Duodenal mucosa (tissue), 2 donors: Measurements from ENCODE around the gene MEGF9.

Experiments
- H3K27ac ChIP-seq: one replicate; pipeline ENCODE4 v1.7.0; 2013; ENCODE audit warnings: low read depth, low read length
- H3K27me3 ChIP-seq, 2 donors: one replicate each; pipeline ENCODE4 v1.7.0; 2013; ENCODE audit warnings: low read length in 2 of 2, control low read depth in 1 of 2; ENCODE audit not compliant: insufficient read depth in 2 of 2, control insufficient read depth in 1 of 2
- H3K36me3 ChIP-seq, 2 donors: one replicate each; pipeline ENCODE4 v1.7.0; 2013; ENCODE audit warnings: low read length in 2 of 2, control low read depth in 1 of 2; ENCODE audit not compliant: insufficient read depth in 2 of 2, control insufficient read depth in 1 of 2
- H3K4me1 ChIP-seq, 2 donors: one replicate each; pipeline ENCODE4 v1.7.0; 2013; ENCODE audit warnings: low read length in 2 of 2, control low read depth in 1 of 2; ENCODE audit not compliant: insufficient read depth in 2 of 2, control insufficient read depth in 1 of 2
- H3K4me3 ChIP-seq, 2 donors: one replicate each; pipeline ENCODE4 v1.7.0; 2013; ENCODE audit warnings: low read length in 2 of 2, low read depth in 1 of 2
- H3K9ac ChIP-seq, 2 donors: one replicate each; pipeline ENCODE4 v1.7.0; 2013; ENCODE audit warnings: low read length in 2 of 2, low read depth in 1 of 2
- H3K9me3 ChIP-seq, 2 donors: one replicate each; pipeline ENCODE4 v1.7.0; 2013; ENCODE audit warnings: low read length in 2 of 2, control low read depth in 1 of 2; ENCODE audit not compliant: control insufficient read depth in 1 of 2

MEGF9 gene

GRCh38 chr9:120733190-120733589, 18.9 kb upstream of the MEGF9 start:
- Histone ChIP-seq H3K27ac (no peak overlapping the region), H3K4me1 (peaks cover 0 to 21% of the 10 kb centered on the region in 2 donors), H3K9ac (no peak overlapping the region), H3K36me3 (no peaks in the 10 kb centered on the region), H3K9me3 (no peaks in the 10 kb centered on the region), H3K27me3 (no peaks in the 10 kb centered on the region), H3K4me3 (no peak overlapping the region)

DNA sequence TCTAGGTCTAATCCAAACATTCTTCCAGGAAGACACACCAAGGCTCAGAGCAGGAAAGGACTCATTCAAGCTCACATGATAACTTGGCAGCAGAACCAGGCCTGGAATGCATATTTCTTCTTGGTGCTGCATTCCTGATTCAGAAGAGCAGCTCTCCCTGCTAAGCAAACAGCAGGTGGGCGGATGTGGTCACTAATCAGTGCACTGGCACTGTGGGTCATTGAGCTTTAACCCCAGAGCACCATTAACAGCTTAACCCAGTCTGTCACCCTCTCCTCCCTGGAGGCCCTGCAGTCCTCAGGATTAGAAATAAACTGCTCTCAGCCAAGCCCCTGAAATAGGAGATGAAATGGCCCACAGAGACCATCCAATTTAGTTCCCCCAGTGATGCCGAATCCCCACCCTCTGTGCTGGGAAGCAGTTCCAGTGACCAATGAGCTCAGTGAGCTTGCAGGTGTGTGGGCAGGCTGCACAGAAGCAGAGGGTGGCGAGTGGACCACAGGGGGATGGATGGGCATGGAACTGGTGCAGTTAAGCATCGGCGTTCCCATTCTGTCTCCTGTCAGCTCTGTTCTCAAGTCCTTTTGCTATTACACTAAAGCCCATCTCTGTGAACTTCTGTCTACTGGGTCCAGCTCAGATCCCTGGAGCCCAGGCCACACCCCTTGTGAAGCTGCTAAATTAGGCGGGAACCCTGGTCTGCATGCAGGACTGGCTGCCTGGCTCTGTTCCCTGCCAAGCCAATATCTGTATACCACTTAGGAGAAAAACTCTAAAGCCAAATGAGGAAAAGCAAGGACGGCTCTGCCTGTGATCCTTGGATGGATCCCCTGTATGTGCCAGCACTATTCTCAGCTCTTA, 16.6 kb upstream of the MEGF9 start:
- Histone ChIP-seq H3K36me3 (no peaks in the 10 kb centered on the region), H3K9me3 (no peaks in the 10 kb centered on the region), H3K27me3 (no peaks in the 10 kb centered on the region), H3K9ac (no peak overlapping the region), H3K4me1 (peaks cover 0 to 20% of the 10 kb centered on the region in 2 donors), H3K27ac (no peak overlapping the region), H3K4me3 (no peak overlapping the region)

DNA sequence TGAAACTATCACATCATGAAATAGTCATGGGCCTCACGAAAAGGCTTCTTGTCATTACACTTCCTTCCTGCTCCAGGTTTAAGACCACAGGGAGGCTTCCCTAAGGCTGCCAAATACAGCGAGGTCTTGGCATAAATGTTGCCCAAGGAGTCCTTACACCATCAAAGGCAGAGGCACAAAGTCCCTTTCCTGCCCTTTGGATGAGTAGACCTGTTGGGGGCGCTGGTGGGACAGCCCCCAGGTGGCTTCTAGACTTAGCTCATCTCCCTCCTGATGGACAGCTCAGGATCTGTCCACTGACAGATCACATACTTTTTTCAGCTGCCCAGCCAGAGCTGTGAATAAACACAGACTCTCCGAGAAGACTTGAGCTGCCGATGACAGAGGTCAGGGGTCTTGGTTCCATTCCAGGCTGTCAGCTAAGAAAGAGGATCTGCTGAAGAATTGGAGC, 15.5 kb upstream of the MEGF9 start:
- Histone ChIP-seq H3K27ac (no peak overlapping the region), H3K9ac (no peak overlapping the region), H3K4me1 (peaks cover 0 to 10% of the 10 kb centered on the region in 2 donors), H3K4me3 (no peak overlapping the region), H3K27me3 (no peaks in the 10 kb centered on the region), H3K36me3 (no peaks in the 10 kb centered on the region), H3K9me3 (no peaks in the 10 kb centered on the region)

DNA sequence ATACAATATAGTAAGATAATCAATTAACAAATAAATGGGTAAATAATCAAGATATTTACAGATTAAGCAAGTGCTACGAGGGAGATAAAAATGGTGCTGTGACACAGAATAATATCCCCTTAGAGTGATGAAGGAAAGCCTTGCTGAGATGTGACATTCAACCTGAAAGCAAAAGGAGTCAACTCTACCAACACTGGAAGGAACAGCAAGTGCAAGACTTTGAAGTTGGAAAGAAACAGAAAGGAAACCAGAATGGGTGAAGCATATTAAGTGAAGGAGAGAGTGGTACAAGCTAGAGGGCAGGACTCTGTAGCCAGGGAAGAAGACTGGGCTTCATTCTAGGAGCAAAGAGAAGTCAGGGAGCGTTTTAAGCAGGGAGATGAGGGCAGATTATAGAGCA, 12.2 kb upstream of the MEGF9 start:
- Histone ChIP-seq H3K9ac (no peak overlapping the region), H3K36me3 (no peaks in the 10 kb centered on the region), H3K9me3 (no peaks in the 10 kb centered on the region), H3K27me3 (no peaks in the 10 kb centered on the region), H3K4me3 (no peak overlapping the region), H3K27ac (no peak overlapping the region), H3K4me1 (peaks cover 0 to 7% of the 10 kb centered on the region in 2 donors)

DNA sequence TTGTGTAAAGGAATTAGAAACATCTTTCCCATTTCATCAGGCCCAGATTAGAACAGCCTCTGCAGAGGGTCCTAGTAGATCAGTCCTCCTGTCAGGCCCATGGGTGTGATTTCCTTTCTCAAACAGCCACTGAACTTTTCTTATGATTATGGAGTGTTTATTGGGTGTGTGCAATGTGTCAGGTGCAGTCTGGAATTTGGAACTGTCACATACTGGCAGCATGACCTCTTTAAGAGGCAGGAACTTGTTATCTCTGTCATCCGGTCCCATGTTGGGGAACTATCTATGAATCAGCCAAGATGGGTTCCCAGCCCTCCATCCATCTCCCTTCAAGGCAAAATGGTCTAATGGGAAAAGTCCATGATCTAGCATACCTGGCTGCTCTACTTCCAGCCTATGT, 11.6 kb upstream of the MEGF9 start:
- H3K4me1 ChIP-seq: peaks cover 0 to 4% of the 10 kb centered on the region in 2 donors
- H3K9me3 ChIP-seq: no peaks in the 10 kb centered on the region
- H3K36me3 ChIP-seq: no peaks in the 10 kb centered on the region
- no peak overlapping the region for H3K27ac ChIP-seq
- no peak overlapping the region for H3K9ac ChIP-seq
- H3K4me3 ChIP-seq: no peak overlapping the region
- H3K27me3 ChIP-seq: no peaks in the 10 kb centered on the region

GRCh38 chr9:120724757-120725400, 10.6 kb upstream of the MEGF9 start:
- H3K9me3 ChIP-seq: no peaks in the 10 kb centered on the region
- no peak overlapping the region for H3K4me3 ChIP-seq
- H3K36me3 ChIP-seq: no peaks in the 10 kb centered on the region
- no peak overlapping the region for H3K9ac ChIP-seq
- H3K27me3 ChIP-seq: no peaks in the 10 kb centered on the region
- no peaks in the 10 kb centered on the region for H3K4me1 ChIP-seq
- H3K27ac ChIP-seq: no peak overlapping the region

GRCh38 chr9:120723565-120723964, 9.3 kb upstream of the MEGF9 start:
- Histone ChIP-seq H3K4me1 (no peaks in the 10 kb centered on the region), H3K4me3 (no peak overlapping the region), H3K9ac (no peak overlapping the region), H3K9me3 (no peaks in the 10 kb centered on the region), H3K27ac (no peak overlapping the region), H3K27me3 (no peaks in the 10 kb centered on the region), H3K36me3 (no peaks in the 10 kb centered on the region)

- peaks cover 3 to 6% of the 10 kb centered on the region in 2 donors for H3K4me1 ChIP-seq
- no peaks in the 10 kb centered on the region for H3K9me3 ChIP-seq
- no peak overlapping the region for H3K4me3 ChIP-seq
- H3K36me3 ChIP-seq: no peaks in the 10 kb centered on the region
- H3K9ac ChIP-seq: no peak overlapping the region
- H3K27me3 ChIP-seq: no peaks in the 10 kb centered on the region
- no peak overlapping the region for H3K27ac ChIP-seq
These were observed 6.1 kb upstream of the MEGF9 start for GRCh38 chr9:120720404-120720803.

DNA sequence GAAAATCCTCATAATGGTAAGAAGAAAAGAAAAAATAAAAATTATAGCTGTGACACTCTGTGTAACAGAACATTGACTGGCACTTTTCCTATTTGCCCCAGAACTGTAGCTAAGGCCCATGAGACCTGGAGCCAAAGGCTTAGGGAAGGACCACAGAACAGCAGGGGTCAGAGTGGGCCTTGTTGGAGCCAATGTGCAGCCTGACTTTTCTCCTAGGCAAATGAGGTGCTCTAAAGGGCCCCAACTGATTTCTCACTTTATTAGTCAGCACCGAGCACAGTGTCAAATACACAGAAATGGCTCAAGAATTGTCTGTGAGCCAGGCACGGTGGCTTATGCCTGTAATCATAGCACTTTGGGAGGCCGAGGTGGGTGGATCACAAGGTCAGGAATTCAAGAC, 4.0 kb upstream of the MEGF9 start:
- no peaks in the 10 kb centered on the region for H3K36me3 ChIP-seq
- no peak overlapping the region for H3K4me3 ChIP-seq
- H3K9me3 ChIP-seq: no peaks in the 10 kb centered on the region
- H3K4me1 ChIP-seq: peaks cover 8 to 12% of the 10 kb centered on the region in 2 donors
- no peaks in the 10 kb centered on the region for H3K27me3 ChIP-seq
- H3K9ac ChIP-seq: no peak overlapping the region
- H3K27ac ChIP-seq: no peak overlapping the region

GRCh38 chr9:120717176-120717575, 2.9 kb upstream of the MEGF9 start:
- Histone ChIP-seq H3K36me3 (no peaks in the 10 kb centered on the region), H3K9ac (no peak overlapping the region), H3K9me3 (no peaks in the 10 kb centered on the region), H3K4me3 (no peak overlapping the region), H3K27ac (no peak overlapping the region), H3K27me3 (no peaks in the 10 kb centered on the region), H3K4me1 (peaks cover 19 to 22% of the 10 kb centered on the region in 2 donors)
